HG03025 (cell line): ENCODE data around the gene NDUFV3.
A peak's percentile ranks its signal among the peaks of the same experiment; 100 is the strongest.
"Not testable (repeated sequence)": the region's sequence is repeated elsewhere in the genome, so short reads cannot be mapped to it uniquely, and the experiment has no call there.

ENCODE experiments used
- ATAC-seq: cut with Tn5 transposase; IDR thresholded peaks from one replicate; pipeline ENCODE4 v1.9.1; 2021; ENCODE audit warnings: mild to moderate bottlenecking, moderate library complexity; ENCODE audit not compliant: unreplicated experiment, low FRiP score

Gene NDUFV3

DNA sequence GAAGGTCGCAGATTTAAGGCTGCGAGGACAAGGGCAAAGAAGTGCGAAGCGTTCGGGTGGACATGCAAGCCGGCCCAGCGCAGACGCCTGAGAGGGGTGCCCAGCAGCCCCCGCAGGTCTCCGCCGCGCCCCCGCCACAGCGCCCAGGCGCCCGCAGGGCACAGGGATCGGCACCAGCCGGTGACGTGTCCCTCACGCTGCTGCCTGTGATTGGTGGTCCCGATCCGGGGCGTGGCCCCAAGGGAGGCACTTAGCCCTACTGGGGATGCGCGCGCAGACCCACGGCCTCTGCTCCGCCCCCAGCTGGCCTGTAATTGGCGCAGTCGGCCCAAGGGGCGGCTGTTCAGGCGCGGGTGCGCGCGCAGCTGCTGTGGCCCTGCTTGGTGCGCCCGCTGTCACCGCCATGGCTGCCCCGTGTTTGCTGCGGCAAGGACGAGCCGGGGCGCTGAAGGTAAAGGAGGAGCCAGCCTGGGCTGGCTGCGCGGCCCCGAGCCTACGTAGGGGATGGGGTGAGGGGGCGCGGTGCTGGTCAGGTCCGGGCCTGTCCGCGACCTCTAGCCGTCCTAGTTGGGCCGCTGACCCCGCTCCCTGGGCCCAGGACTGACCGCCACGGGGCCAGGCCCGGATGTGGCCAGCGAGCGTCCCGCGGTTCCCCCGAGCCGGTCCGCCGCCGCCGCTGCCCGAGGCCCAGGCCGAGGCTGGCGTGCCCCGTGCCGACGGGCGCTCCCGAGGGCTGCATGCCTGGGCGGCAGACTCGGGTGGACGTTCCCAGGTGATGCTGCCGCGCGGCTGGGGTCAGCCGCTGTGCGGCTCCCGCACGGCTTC, at the start of gene NDUFV3:
Gene NDUFV3, plus strand, starts transcription at position 379 of the 825 bp plus-strand sequence. Its CDS starts 25 bp downstream, at position 404.
- ATAC-seq = peak; percentile 85

DNA sequence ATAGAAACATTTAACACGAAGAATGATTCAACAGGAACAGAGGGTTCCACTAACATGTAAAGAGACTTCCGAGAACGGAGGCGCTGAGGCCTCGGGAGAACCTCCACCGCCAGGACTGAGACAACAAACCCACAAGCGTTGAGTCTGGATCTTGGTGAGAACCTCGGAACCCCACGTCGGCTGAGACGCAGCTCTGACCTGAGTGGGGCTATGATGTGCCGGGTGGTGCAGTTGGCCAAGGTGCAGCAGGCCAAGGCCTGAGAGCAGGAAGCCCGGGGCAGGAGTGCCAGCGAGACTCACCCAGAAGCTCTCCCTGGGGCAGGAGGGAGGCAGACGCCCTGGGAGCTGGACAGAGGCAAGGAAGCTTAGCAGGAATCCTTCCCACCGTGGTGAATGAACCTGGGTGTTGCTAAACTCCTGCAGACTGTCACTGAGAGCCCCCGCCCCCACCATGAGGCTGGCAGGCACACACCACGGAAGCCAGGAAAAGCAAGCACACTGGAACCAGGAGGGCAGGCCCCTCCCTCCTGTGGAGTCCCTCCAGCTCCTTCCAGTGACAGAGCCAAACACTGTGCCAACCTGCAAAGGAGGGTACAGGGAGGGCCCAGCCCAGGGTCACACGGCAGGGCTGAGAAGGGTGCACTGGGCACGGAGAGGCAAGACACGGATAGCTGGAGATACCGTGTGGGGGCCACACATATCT, 48.5 kb upstream of the NDUFV3 start:
- ATAC-seq = no peak

DNA sequence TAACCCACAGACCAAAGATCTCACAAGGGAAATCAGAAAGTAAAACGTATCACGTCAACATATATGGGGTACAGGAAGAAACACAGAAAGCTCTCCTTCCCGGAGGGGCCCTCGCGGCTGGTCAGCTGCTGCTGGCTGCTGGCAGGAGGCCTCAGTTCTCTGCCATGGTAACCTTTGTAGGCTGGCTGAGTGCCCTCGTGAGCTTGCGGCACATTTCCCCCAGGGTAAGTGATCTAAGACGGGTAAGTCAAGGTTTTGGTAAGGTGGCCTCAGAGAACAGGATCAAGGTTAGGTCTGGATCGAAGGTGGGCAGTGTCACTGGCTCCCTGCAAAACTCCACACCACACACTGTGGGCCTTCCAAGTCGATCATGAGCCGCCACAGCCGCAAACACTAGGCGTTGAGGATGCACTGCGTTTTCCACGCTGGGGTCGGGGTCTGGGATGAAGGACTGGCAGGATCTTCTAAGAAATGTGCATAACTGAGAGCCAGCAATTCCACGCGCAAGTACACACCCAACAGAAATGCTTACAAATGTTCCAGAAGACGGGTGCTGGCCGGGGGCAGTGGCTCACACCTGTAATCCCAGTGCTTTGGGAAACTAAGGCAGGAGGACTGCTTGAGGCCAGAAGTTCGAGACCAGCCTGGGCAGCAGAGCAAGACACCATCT, 47.7 kb upstream of the NDUFV3 start:
- ATAC-seq = no peak

DNA sequence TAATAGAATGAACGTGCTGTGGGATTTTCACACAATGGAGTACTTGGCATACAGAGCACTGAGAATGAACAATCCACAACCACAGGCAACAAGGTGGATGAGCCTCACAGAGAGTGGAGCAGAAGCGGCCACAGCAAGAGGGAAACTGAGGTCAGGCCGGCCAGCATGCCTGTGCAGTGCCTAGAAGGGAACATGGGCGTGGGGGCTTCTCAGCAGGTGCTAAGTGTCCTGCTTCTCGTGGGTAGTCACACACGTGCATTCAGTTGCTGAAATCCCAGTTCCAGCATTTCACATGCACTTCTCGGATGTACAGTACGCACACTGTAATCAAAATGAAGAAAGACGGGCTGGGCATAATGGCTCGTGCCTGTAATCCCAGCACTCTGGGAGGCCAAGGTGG, 46.9 kb upstream of the NDUFV3 start:
- ATAC-seq = no peak

DNA sequence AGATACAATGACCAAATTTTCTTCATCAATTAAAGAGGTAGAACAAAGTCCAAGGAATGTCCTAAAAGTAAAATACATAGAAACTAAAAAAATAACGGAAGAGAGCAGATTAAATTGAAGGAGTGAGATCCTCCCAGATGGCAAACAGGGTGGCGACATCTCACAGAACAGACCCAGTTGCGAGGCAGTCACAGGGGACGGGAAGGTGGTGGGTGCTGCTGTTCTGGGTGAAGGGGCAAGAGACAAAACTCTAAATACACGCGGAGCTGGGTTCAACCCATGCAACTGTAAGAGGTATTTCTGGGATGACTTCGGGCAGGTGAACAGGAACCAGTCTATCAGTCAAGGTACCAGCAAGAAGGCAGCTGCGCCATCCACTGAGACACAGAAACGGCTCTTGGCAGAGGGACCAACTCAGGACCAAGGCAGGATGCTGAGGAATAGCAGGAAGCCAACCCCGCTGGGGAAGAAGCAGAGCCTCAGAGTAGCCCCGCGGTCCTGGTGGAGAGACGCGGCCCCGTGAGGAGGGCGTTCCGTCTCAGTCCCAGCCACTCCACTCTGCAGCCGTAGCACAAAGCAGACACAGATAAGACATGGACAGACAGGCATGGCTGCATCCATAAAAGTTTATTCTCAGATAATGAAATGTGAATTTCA, 45.9 kb upstream of the NDUFV3 start:
- ATAC-seq = no peak

DNA sequence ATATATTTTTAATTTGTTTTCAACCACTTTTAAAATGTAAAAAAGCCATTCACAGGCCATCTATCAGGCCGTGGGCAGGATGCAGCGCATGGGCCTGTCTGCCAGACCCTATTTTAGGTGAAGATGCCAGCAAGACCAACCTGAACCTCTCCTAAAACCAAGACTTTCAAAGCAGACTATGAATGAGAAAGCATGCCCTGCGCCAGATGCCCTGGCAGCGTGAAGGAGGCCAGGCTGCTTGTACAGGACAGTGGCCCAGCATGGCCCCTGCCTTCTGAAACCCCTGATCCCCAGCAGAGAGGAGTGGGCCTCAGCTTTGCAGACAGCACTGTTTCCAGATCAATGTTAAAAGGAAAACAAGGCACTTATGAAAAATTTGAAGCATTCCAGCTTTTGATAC, 45.4 kb upstream of the NDUFV3 start:
- no peak for ATAC-seq

DNA sequence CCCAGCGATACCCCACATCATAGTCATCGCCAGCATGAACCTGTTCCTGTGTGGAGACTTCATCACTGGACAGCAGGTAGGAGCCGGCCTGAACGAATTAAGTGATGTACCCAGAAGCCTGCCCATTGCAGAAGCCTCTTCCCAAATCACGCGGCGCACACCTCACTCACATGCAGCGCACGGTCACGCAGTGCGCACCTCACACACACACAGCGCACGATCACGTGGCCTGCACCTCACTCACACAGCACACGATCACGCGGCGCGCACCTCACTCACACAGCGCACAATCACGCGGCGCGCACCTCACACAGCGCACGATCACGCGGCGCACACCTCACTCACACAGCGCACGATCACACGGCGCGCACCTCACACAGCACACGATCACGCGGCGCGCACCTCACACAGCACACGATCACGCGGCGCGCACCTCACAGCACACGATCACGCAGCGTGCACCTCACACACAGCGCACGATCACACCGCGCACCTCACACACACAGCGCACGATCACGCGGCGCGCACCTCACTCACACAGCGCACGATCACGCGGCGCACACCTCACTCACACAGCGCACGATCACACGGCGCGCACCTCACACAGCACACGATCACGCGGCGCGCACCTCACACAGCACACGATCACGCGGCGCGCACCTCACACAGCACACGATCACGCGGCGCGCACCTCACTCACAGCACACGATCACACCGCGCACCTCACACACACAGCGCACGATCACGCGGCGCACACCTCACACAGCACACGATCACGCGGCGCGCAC, 44.8 kb upstream of the NDUFV3 start:
- not testable (repeated sequence) for ATAC-seq

DNA sequence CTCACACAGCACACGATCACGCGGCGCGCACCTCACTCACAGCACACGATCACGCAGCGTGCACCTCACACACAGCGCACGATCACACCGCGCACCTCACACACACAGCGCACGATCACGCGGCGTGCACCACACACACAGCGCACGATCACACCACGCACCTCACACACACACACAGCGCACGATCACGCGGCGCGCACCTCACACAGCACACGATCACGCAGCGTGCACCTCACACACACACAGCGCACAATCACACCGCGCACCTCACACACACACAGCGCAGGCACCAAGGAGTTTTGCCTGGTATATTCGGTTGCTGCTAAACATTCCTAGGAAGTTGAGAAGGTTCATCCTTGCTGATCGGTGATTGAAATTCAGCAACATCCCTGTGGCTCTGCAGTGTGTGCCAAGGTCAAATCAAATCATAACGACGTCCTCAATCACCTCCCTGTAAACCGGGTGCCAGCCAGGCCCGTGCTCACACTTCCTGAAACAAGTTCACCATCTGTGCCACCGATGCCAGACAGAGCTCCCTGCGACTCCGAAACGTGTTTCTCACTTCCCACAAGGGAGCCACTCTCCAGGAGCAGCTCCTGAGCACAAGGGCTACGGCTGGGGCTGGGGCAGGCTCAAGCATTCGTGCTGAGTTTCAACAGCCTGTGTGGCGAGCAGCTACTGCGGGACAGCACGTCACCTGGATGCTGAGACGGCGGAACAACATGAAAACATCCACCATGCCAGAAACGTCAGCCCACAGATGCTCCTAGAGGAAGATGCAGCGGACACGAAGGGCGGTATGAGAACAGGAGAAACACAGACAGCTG, 44.0 kb upstream of the NDUFV3 start:
- no peak for ATAC-seq

DNA sequence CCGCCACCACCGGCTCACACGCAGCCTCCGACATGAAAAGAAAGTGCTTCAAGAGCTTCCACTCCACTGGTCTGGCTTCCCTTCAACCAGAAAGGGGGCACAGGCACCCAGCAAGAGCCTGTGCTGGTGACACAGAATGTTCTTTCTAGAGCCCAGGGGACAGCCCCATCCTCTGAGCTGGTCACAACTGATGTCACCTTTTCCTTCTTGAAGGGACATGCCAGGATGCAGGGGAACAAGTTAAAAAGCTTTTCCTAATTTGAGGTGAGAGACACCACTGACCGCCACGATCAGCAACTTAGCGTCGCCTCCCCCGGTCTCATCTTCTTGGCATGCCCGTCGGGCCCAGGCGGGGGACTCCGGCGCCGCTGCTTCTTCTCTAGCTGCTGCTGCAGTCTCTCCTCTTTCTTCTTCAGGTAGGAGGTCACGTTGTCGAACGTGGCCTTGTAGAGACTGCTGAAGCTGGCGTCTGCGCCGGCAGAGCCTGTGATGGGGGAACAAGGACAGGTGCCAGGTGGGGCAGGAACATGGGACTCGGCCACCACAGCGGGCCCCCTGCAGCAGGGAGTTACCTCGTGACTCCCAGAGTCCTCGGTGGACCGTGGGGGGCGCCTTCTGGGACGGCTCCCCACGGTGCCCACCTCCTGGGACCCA, 43.2 kb upstream of the NDUFV3 start:
- ATAC-seq = no peak

DNA sequence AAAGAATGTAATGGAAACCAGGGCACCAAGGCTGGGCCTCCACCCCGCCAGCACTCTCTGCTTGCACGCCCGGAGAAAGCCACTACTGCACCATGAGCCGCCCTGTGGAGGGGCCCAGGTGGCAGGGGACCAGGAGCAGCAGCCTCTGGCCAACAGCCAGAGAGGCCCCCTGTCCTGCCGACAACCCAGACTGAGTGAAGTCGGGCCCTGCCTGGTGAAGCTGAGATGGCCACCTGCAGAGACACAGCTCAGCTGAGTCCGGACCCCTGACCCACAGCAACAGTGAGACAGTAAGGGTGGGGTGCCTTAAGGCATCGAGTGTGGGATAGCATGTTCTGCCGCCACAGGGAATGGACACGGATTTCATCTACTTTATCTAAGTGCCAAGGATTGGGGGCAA, 42.6 kb upstream of the NDUFV3 start:
- ATAC-seq = no peak

DNA sequence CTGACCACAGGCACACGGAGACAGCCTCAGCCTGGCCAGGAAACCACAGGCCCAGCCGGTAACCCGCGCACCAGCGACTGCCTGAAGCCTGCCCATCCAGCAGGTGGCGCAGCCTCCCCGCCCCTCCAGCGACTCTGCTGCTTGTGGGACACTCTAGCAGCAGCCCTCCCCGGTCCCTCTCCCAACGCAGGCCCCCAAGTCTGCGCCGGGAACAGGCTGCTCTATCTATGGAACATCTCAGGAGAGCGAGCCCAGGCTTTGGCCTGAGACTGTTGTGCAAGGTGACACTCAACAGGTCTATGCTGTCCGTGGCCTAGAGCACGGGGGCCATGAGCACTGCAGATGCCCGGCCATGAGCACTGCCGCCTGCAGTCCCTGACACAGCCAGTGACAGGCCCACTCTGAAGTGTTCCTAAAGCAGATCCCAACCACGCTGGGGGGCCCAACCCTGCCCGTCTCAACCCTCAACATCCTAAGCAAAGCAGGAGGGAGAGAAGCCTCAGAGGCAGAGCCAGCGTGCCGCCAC, 42.2 kb upstream of the NDUFV3 start:
- ATAC-seq = no peak

DNA sequence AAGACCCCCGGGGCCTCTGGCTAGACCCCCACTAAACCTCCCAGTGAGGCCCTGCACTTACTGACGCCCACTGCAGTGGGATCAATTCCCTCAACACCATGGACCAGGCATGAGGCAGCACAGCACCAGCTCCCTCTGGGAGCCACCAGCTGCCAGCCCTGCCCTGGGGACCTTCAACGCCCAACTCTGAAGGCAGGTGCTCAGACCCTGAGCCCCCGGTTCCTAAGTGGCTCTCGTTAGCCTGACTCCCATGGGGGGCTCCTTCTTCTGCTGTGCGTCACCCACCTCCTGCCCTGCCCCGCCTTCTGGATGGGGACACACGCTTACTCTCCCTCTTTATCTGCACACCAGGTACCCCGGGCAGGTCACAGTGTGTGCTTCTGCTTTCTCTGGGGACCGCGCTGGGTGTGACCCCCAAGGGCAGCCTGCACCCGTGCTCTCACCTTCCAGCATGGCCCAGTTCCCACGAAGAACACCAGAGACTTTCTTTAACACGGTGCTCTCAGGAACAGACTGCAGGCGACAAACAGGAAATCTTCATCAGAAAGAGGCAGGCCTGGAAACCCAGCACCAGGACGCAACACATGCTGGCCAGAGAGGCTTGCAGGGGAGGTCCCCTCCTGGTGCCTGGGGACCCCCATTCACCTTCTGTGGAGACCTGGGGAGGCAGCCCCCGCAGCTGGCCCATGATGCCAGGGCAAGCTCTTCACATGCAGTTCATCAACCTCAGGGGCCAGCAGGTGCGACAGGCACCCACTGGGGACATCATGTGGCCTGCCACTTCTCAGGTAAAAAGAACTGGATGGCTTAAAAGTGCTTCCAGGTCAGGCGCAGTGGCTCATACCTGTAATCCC, 41.1 kb upstream of the NDUFV3 start:
- ATAC-seq = no peak

DNA sequence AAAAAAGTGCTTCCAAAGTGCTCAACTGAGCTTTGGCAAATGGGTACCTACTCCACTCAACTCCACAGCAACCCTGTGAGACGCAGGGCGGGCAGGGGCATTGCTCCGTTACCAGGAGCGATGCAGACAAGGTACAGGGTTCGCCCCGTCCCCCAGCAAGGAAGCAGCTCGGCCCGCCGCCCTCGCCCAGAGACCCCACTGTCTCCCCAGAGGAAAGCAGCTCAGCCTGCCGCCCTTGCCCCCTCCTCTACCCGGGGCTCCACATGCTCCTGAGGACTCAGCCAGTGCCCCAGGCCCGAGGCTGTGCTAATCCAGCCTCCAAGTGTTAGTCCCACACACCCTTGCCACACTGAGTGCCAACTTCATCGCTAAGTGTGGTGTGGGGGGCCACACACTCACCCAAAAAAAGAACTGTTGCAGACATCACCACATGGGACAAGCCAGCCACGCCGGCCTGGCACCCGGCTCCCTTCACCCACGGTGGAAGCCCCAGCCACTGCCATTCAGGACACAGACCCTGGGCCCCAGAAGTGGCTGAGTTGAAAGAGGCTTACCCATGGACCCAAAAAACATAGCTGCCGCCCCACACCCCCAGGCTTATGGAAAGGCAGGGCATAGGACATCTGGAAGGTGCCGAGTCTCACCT, 40.1 kb upstream of the NDUFV3 start:
- ATAC-seq = no peak

DNA sequence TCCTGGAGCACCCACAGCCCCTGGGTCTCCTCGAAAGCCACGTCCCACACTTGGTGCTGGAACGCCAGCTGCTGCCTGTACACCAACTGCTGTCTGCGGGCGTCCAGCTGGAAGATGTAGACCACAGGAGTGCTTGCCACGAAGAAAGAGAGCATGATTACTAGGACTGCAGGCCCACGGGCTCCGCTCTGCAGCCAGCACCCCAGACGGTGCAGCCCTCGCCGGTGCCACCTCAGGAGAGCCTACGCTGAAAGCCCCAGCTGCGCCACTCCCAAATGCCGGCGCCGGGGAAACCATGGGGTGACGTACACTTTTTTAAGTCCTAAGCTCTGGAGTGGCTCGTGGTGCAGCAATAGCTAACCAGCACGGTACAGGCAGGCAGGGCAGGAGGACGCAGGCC, 39.5 kb upstream of the NDUFV3 start:
- ATAC-seq = no peak

DNA sequence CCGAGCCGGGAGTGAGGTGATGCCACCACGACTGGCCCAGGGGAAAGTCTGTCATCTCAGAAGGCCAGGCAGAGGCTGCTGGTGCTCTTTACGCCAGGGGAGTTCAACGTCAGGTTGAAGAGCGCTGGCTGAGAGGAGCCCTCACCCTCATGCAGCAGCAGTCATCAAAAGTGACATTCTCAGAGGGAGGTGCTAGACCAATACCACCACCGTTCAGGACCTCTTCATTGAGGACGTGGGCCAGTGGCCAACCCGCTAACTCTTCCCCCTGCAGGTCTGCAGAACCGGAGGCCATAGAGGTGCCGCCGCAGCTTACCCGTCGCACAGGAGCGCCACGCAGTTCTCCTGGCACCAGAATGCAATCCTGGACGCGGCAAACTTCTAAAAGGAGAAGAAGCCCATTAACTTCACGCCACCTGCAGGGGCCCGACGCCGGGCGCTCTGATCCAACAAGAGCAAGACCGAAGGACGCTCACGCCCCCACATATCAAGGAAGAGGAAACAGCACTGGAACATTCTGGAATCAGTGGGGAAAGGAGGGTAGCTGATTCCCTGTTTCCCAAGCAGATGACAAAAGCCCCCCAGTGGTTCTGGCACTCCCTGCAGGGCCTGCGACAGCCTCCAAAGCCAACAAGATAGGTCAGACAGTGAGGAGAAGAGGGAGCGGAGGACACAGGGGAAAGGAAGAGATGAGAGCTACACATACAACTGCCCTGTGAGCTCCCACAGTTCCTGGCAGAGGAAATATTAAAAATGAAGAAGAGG, 38.7 kb upstream of the NDUFV3 start:
- ATAC-seq = no peak

DNA sequence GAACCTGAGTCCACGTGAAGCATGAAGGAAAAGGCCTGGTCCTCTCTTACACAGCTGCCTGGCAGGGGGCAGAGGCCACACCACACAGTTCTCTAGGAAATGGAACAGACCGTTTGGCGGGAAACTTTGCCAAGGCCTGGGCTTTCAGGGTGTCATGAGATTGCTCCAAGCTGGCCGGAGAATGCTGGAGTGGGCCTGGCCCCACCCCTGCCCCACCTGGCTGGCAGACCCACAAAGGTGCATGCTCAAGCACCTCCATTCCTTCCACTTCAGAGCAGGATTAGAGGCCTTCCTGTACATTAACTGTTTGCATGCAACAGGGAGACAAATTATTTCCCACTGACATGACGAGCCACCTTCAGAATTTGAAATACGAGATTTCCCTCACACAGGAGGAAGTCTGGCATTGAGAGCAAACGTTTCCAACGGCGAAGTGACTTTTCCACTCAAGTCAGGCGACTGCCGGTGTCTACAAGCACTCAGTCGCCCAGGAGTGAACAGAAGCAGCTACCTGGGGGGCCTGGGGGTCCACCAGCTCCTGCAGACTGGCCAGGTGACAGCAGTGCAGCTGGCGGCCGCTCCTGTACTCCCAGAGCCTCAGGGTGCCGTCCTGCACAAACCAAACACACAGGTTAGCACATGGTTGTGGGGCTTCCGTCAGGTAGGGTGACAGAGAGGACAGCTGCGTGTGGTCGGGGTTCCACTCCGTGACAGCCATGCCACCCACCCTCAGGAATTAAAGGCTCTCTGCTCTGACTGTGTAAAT, 37.8 kb upstream of the NDUFV3 start:
- no peak for ATAC-seq
